Measurements from ENCODE around the gene KRTAP10-2.

KRTAP10-2 gene

GRCh38 chr21:44537930-44538911, 13.1 kb downstream of the KRTAP10-2 start:
- DNase-seq, result no peak

GRCh38 chr21:44535963-44536362, 15.3 kb downstream of the KRTAP10-2 start:
- DNase-seq, result no peak

- DNase-seq, result no peak
Measured at GRCh38 chr21:44534688-44535087, 16.6 kb downstream of the KRTAP10-2 start.

GRCh38 chr21:44533891-44534627, 17.2 kb downstream of the KRTAP10-2 start:
- no peak for DNase-seq

GRCh38 chr21:44533121-44533890, 18.0 kb downstream of the KRTAP10-2 start:
- no peak for DNase-seq

- DNase-seq, result no peak
Measured at GRCh38 chr21:44532712-44533111, 18.6 kb downstream of the KRTAP10-2 start.

- no peak for DNase-seq
Measured at GRCh38 chr21:44531606-44532564, 19.4 kb downstream of the KRTAP10-2 start.

DNA sequence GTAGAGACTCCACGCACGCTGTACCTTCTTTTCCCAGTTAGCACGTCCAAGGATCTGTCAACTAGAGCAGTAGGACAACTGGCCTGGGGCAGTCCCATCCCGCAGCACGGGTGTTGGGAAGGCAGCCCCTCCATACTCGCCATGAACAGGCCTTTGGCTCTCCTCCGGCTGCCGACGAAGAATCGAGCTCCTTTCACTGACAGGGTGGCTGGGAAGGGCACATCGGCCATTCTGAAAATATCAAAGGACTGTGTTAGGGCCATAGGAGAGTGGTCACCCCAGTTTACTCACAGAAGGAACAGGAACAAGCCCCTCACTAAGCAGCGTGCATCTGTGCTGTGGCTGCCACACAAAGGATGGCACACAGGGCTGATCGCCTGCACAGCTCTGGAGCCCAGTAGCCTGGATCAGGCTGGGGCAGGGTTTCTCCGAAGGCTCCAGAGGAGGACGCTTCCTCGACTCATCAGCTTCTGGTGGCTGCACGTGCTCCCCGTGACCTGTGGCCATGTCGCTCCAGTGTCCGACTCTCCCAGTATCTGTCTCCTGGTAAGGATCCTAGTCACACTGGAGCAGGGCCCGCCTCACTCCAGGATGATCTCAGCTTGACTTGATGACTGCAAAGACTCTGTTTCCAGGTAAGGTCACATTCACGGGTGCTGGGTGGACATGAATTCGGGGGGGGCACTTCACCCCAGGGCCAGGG, 20.3 kb downstream of the KRTAP10-2 start:
- no peak for DNase-seq

GRCh38 chr21:44530221-44530902, 20.9 kb downstream of the KRTAP10-2 start:
- no peak for DNase-seq

- DNase-seq, result no peak
Measured at GRCh38 chr21:44529503-44530125, 21.7 kb downstream of the KRTAP10-2 start.

- no peak for DNase-seq
Measured at GRCh38 chr21:44529011-44529421, 22.3 kb downstream of the KRTAP10-2 start.

GRCh38 chr21:44528634-44528995, 22.7 kb downstream of the KRTAP10-2 start:
- DNase-seq, result no peak

- no peak for DNase-seq
Measured at GRCh38 chr21:44527983-44528633, 23.2 kb downstream of the KRTAP10-2 start.

DNA sequence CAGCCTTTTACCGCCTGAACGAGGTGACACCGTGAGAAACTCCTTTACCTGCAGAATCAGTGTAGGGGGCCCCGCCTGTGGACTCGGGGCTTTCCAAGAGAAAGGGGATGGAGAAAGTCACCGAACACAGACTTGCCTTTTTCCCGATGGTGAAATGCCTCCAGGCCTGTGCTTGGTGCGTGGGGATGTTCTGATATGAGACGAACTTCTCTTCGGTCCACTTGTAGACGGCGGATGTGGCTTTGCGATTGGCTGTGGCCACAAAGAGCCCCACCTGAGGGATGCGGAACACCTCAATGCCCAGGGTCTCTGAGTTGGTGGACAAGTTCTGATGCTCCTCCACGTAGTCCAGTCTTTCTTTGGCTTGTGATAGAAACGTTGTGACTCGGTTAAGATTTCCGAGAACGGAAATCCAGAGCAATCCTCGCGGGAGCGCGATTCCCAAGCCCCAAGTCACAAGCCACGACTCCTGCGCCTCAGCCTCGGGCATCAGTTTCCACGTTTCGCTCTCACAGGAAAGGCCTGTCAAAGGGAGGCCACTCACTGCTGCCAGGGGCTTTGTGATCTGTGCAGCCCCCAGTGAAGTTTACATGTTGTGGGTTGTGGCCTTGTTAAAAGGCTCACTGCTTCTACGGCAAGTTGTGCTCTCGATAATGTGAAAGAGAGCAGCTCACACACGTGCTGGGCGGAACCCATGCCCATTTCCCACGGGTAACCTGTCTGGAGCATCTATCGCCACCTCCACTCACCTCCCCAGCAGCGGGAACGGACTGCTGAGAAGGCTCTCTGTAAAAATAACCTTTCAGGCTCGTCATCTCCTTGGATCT, 23.9 kb downstream of the KRTAP10-2 start:
- no peak for DNase-seq

DNA sequence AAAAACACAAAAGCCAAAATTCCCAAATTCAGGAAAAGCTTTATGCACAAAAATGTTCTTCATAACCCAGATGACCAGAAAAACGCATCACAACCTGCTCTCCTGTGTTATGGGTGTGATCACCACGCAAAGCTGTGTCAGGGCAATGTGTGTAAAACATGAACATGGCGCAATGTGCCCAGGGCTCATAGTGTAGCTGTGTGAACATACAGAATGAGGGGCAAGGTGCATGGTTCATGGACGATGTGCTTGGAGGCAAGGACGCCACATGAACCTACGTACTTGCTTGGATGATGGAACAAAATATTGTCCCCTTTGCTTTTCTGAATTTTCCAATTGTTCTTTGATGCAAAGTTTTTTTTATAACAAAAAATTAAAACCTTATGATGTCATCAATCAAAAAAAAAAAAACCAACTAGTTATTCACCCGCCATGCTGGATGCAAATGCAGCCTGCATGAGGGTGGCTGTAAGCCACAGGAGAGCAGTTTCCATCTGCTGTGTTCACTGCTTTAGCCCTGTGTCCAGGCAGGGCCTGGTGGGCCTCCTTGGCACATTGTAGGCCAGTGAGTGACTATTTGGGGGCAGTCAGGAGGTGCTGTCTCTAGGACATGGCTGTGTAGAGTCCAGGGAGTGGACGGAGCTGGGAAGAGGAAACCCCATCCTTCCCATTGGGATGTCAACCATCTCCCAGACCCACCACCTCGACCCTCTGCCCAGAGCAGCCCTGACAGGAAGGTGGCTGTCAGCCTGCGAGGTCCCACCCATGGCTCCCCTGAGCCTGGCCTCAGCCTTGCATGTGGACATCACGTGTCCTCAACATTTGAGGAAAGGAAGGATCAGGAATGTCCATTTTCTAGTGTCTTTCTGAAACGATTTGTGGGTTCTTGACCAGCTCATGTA, 25.0 kb downstream of the KRTAP10-2 start:
- no peak for DNase-seq

DNA sequence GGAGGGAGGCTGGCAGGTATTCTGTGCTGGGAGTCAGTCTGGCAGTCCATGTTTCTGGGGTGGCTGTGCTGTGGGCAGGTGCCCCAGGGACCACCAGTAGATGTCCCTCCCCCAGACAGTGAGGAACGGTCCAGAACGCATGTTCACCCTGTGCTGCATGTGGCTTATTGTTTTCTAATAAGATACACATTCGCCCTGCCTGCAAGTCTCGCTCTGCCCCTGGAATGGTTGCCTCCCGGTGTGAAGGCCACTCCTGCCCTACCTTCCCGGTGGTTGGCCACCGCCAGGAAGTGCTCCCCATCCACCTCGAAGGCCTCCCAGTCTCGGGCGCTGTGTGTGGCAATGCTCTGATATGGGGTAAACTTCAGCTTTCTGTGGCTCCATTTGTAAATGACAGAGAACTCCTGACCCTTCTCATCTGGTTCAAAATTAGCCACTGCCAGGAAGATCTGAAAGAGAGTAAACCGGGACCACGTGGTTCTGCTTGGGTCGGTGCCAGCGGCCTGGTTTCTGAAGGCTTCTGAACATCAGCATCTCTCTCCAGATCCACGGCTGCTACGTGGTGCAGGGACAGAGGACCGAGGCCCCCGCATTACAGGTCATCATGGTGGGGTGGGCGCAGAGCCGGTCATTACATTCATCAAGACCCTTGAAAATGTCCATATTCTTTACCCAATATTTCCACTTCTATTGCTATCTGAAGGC, 25.8 kb downstream of the KRTAP10-2 start:
- no peak for DNase-seq
